Measurements from ENCODE around the gene ARID5B. TPM values are rescaled to one million over a fixed set of nuclear protein-coding genes. Genes with fewer than 3 reads are reported as not detected.

ARID5B gene
- total RNA-seq, 1 experiment from 2014 or later = 168 TPM

DNA sequence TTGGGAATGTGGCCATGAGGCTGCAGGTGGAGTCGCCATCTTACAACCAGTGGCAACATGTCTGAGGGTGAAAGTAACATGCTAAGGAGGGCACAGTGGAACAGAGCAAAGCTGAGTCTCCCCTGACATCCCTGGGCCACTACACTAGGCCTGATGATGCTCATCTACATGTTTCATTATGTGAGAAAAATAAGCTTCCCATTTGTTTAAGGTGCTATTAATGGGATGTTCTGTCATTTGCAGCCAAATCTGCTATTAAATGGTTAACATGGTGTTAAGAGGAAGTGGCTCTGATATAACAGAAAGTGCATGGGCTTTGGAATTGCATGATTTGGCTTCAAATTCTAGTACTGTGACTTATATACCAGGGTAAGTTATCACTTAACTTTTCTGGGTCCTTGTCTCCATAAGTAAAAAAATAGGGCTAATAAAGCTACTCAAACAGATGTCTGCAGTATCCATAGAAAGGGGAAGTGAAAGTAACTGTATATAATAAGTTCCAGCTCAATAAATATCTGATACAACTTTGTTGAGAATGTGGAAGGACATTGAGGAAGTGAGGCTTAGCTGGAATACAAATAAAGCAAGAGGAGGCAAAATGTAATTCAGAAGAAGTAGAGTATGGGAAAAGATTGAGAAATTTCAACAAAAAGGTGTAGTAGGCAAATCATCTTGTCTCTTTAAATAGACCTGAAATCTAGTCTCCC, 208.2 kb downstream of the ARID5B start:
- no peaks in the 10 kb centered on the region for H3K9me3 Mint-ChIP-seq (ENCODE audit: unreplicated experiment)
- intact Hi-C loops (cut with micrococcal nuclease; ENCODE audit: unreplicated experiment) = no loop called here
- peaks cover 38% of the 10 kb centered on the region for H3K4me1 Mint-ChIP-seq (ENCODE audit: low read depth, unreplicated experiment)
- ChIA-PET CTCF (no interaction called here), POLR2A (no interaction called here)
- Histone ChIP-seq H3K4me3 (ENCODE audit: low read depth, low read length) (no peak overlapping the region), H3K9me3 (no peaks in the 10 kb centered on the region), H3K4me1 (peaks cover 38% of the 10 kb centered on the region), H3K36me3 (ENCODE audit: control insufficient read depth, insufficient read depth, low read length) (no peaks in the 10 kb centered on the region), H3K27me3 (replicated peaks; ENCODE audit: control insufficient read depth, insufficient read depth, low read length) (no peaks in the 10 kb centered on the region)
- H3K27ac Mint-ChIP-seq (ENCODE audit: unreplicated experiment) = no peak overlapping the region
- H3K4me3 Mint-ChIP-seq (ENCODE audit: unreplicated experiment) = no peak overlapping the region
- no TSS peak for BruUV-seq (replicated peaks)
- TF ChIP-seq CTCF (IDR thresholded peaks at IDR 0.05; ENCODE audit: insufficient read depth in 1 of 2, low read depth in 1 of 2, low read length in 1 of 2, severe bottlenecking in 1 of 2, unreplicated experiment in 1 of 2) = no peak
- no peaks in the 10 kb centered on the region for H3K27me3 Mint-ChIP-seq (ENCODE audit: insufficient read depth, unreplicated experiment)
- DNase-seq = no peak
- H3K36me3 Mint-ChIP-seq (ENCODE audit: insufficient read depth, unreplicated experiment) = peaks cover 5% of the 10 kb centered on the region

DNA sequence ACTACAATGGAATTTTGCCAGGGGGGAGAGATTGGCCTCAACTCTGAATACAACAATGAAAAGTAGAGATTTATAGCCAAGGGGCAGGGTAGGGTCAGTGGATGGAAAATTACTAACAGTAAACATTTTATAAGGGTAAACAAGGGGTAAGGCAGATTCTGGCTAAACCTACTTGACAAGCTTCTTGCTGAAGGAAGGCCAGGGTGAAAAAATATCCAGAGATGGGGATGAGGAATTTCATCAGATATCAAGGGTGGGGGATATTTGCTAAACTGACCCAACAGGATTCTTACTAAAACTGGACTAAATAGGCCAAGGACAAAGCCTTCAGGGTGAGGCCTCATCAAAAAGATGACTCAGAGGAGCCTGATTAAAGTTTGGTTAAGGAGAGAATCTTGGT, 210.8 kb downstream of the ARID5B start:
- no TSS peak for BruUV-seq (replicated peaks)
- Histone ChIP-seq H3K27me3 (replicated peaks; ENCODE audit: control insufficient read depth, insufficient read depth, low read length) (no peaks in the 10 kb centered on the region), H3K4me1 (peaks cover 31% of the 10 kb centered on the region), H3K9me3 (no peaks in the 10 kb centered on the region), H3K36me3 (ENCODE audit: control insufficient read depth, insufficient read depth, low read length) (no peaks in the 10 kb centered on the region), H3K4me3 (ENCODE audit: low read depth, low read length) (no peak overlapping the region)
- peaks cover 41% of the 10 kb centered on the region for H3K4me1 Mint-ChIP-seq (ENCODE audit: low read depth, unreplicated experiment)
- H3K4me3 Mint-ChIP-seq (ENCODE audit: unreplicated experiment) = no peak overlapping the region
- CTCF ChIA-PET = no interaction called here
- no peaks in the 10 kb centered on the region for H3K27me3 Mint-ChIP-seq (ENCODE audit: insufficient read depth, unreplicated experiment)
- intact Hi-C loops (cut with micrococcal nuclease; ENCODE audit: unreplicated experiment) = loop anchor here (1.0 kb wide), 2 partner anchors 14 to 18 kb away; no protein-coding TSS in a partner anchor
- no peak for TF ChIP-seq CTCF (IDR thresholded peaks at IDR 0.05; ENCODE audit: insufficient read depth in 1 of 2, low read depth in 1 of 2, low read length in 1 of 2, severe bottlenecking in 1 of 2, unreplicated experiment in 1 of 2)
- H3K9me3 Mint-ChIP-seq (ENCODE audit: unreplicated experiment) = no peaks in the 10 kb centered on the region
- no peaks in the 10 kb centered on the region for H3K36me3 Mint-ChIP-seq (ENCODE audit: insufficient read depth, unreplicated experiment)
- DNase-seq = peak in 1 of 2 experiments; percentile 43
- H3K27ac Mint-ChIP-seq (ENCODE audit: unreplicated experiment) = peak overlapping the region; percentile 48
- POLR2A ChIA-PET = no interaction called here

GRCh38 chr10:62112963-62113362, 211.5 kb downstream of the ARID5B start:
- ChIA-PET POLR2A (no interaction called here), CTCF (no interaction called here)
- no TSS peak for BruUV-seq (replicated peaks)

More at GRCh38 chr10:62112963-62113362, 211.5 kb downstream of the ARID5B start:
- H3K36me3 Mint-ChIP-seq (ENCODE audit: insufficient read depth, unreplicated experiment) = no peaks in the 10 kb centered on the region
- H3K27me3 Mint-ChIP-seq (ENCODE audit: insufficient read depth, unreplicated experiment) = no peaks in the 10 kb centered on the region
- intact Hi-C loops (cut with micrococcal nuclease; ENCODE audit: unreplicated experiment) = loop anchor here (1.0 kb wide), 2 partner anchors 15 to 19 kb away; no protein-coding TSS in a partner anchor
- peaks cover 41% of the 10 kb centered on the region for H3K4me1 Mint-ChIP-seq (ENCODE audit: low read depth, unreplicated experiment)
- no peaks in the 10 kb centered on the region for H3K9me3 ChIP-seq
- H3K36me3 ChIP-seq (ENCODE audit: control insufficient read depth, insufficient read depth, low read length) = no peaks in the 10 kb centered on the region
- TF ChIP-seq CTCF (IDR thresholded peaks at IDR 0.05; ENCODE audit: insufficient read depth in 1 of 2, low read depth in 1 of 2, low read length in 1 of 2, severe bottlenecking in 1 of 2, unreplicated experiment in 1 of 2) = no peak
- H3K9me3 Mint-ChIP-seq (ENCODE audit: unreplicated experiment) = no peaks in the 10 kb centered on the region
- no peak for DNase-seq
- no peaks in the 10 kb centered on the region for H3K27me3 ChIP-seq (replicated peaks; ENCODE audit: control insufficient read depth, insufficient read depth, low read length)
- H3K27ac Mint-ChIP-seq (ENCODE audit: unreplicated experiment) = peak overlapping the region; percentile 48
- H3K4me1 ChIP-seq = peaks cover 30% of the 10 kb centered on the region
- H3K4me3 ChIP-seq (ENCODE audit: low read depth, low read length) = no peak overlapping the region
- H3K4me3 Mint-ChIP-seq (ENCODE audit: unreplicated experiment) = no peak overlapping the region

Measured in Caco-2 (cell line).